NCI-H1417 (cell line): ENCODE measurements around the gene KTN1.

Source experiments
- DNase-seq, 3 experiments: peaks; one replicate each; lab custom pipeline; 2025; lab: John Stamatoyannopoulos, UW

Gene KTN1

GRCh38 chr14:55605793-55606192 lies 25.8 kb downstream of the KTN1 start:
- DNase-seq: no peak

GRCh38 chr14:55607386-55607785 lies 27.4 kb downstream of the KTN1 start:
- no peak for DNase-seq

- DNase-seq: no peak
These were observed 29.7 kb downstream of the KTN1 start for GRCh38 chr14:55609681-55610080.

GRCh38 chr14:55610713-55611370 lies 30.8 kb downstream of the KTN1 start:
- no peak for DNase-seq

- DNase-seq: no peak
These were observed 31.9 kb downstream of the KTN1 start for GRCh38 chr14:55611859-55612258.

GRCh38 chr14:55614304-55614703 lies 34.3 kb downstream of the KTN1 start:
- no peak for DNase-seq

- no peak for DNase-seq
These were observed 40.3 kb downstream of the KTN1 start for GRCh38 chr14:55620277-55620676.

GRCh38 chr14:55620981-55621380 lies 41.0 kb downstream of the KTN1 start:
- no peak for DNase-seq

- no peak for DNase-seq
These were observed 41.4 kb downstream of the KTN1 start for GRCh38 chr14:55621391-55621790.

GRCh38 chr14:55624913-55625312 lies 44.9 kb downstream of the KTN1 start:
- no peak for DNase-seq

GRCh38 chr14:55625481-55625880 lies 45.5 kb downstream of the KTN1 start:
- DNase-seq: no peak

GRCh38 chr14:55626131-55626530 lies 46.1 kb downstream of the KTN1 start:
- no peak for DNase-seq

- DNase-seq: no peak
These were observed 48.4 kb downstream of the KTN1 start for GRCh38 chr14:55628426-55628825.

- no peak for DNase-seq
These were observed 58.7 kb downstream of the KTN1 start for GRCh38 chr14:55638665-55639064.

GRCh38 chr14:55641290-55641689 lies 61.3 kb downstream of the KTN1 start:
- DNase-seq: no peak

GRCh38 chr14:55641954-55642353 lies 61.9 kb downstream of the KTN1 start:
- DNase-seq: no peak

GRCh38 chr14:55645145-55645544 lies 65.1 kb downstream of the KTN1 start:
- no peak for DNase-seq

GRCh38 chr14:55645845-55646832 lies 66.1 kb downstream of the KTN1 start:
- DNase-seq: no peak

GRCh38 chr14:55650992-55651391 lies 71.0 kb downstream of the KTN1 start:
- DNase-seq: no peak

GRCh38 chr14:55654243-55654642 lies 74.2 kb downstream of the KTN1 start:
- DNase-seq: no peak

- no peak for DNase-seq
These were observed 81.0 kb downstream of the KTN1 start for GRCh38 chr14:55661029-55661428.

GRCh38 chr14:55662752-55663151 lies 82.7 kb downstream of the KTN1 start:
- DNase-seq: no peak

- no peak for DNase-seq
These were observed 85.2 kb downstream of the KTN1 start for GRCh38 chr14:55665067-55665675.
